Psoas muscle (tissue), 8 donors: Measurements from ENCODE around the gene UNC5B. TPM values are rescaled to one million over a fixed set of nuclear protein-coding genes. Genes with fewer than 3 reads are reported as not detected.
A peak's percentile ranks its signal among the peaks of the same experiment; 100 is the strongest.

Experiments used
- ATAC-seq, 4 donors: fragments of 200-7000 bp; cut with Tn5 transposase; one replicate each; pipeline ENCODE4 v1.9.1; 2020; ENCODE audit warnings: moderate library complexity in 3 of 4, mild to moderate bottlenecking in 2 of 4
- DNase-seq, 2 donors: peaks; one replicate each; pipeline ENCODE4 v3.0.0-alpha.2; 2020
- H3K27ac ChIP-seq: fragments of 200-600 bp; one replicate; pipeline ENCODE4 v1.8.0; 2022
- H3K27me3 ChIP-seq, 3 donors: fragments of 200-600 bp in 1 of 3; one replicate each; pipeline versions ENCODE4 v1.6.1 to v1.8.0; 2013 to 2022; ENCODE audit warnings: low read length in 2 of 3, mild to moderate bottlenecking in 2 of 3, moderate library complexity in 1 of 3; ENCODE audit not compliant: insufficient read depth in 3 of 3
- H3K36me3 ChIP-seq, 2 donors: fragments of 200-600 bp in 1 of 2; one replicate each; pipeline versions ENCODE4 v1.6.1 to v1.8.0; 2013 to 2022; ENCODE audit warnings: low read depth in 1 of 2, mild to moderate bottlenecking in 1 of 2, moderate library complexity in 1 of 2; ENCODE audit not compliant: insufficient read depth in 1 of 2
- H3K4me1 ChIP-seq: fragments of 200-600 bp; one replicate; pipeline ENCODE4 v1.8.0; 2022
- H3K4me3 ChIP-seq: fragments of 200-600 bp; one replicate; pipeline ENCODE4 v1.8.0; 2022; ENCODE audit warnings: mild to moderate bottlenecking
- H3K9me3 ChIP-seq: fragments of 200-600 bp; one replicate; pipeline ENCODE4 v1.8.0; 2022
- WGBS, 3 donors: extraction: QIAGEN DNeasy Blood & Tissue Kit; methylation state at CpG; one replicate each; pipeline versions ENCODE4 v1.1.6 to v1.1.7; 2013; 5-methylcytosine and 5-hydroxymethylcytosine counted together
- intact Hi-C, 2 donors: fragments of 100-400 bp; cut with DNase I; formaldehyde crosslinking; loops; one replicate each; pipeline versions ENCODE4 v1.11.0 to v1.14.2; 2022
- polyA plus RNA-seq, 3 donors: library from polyadenylated mRNA; stranded (reverse); fragments of 200-250 nt; gene quantifications; one replicate each; pipeline ENCODE4 v1.2.3, GENCODE V29; 2013
- total RNA-seq, 4 donors: library from RNA; stranded (reverse); fragmentation: NEBNext Ultra II Directional in 2 of 4; extraction: Animal tissue kit (Norgen Biotek cat#: 25700) in 2 of 4; gene quantifications; one replicate each; pipeline versions ENCODE4 v1.2.1 to v1.2.4, GENCODE V29; 2021 to 2023
- TF ChIP-seq, protein P1 (sequence below): fragments of 200-600 bp; IDR thresholded peaks from one replicate; pipeline ENCODE4 v1.8.0; 2022; ENCODE audit warnings: antibody characterized with exemption
- donor health status: healthy with polysubstance abuse.
- donor health status: DM: no; HTN: no; CAD: no; lungs with moderate emphysema.
- donor health status: Bipolar disorder and iron deficiency.
- donor health status: healthy.
- donor health status: DM: yes; HTN: yes; CAD: no.
- donor health status: DM: no; HTN: no; CAD: no.
- donor health status: DM: no; HTN: no; CAD: no.
- donor health status: DM: yes; HTN: yes; CAD: no.

UNC5B gene
- total and polyA plus RNA-seq, 7 donors, result 0.65 to 5.7 (median 1.3) TPM

GRCh38 chr10:71266147-71266917 lies 54.0 kb downstream of the UNC5B start:
- H3K4me1 ChIP-seq, result peaks cover 61% of the 10 kb centered on the region
- TF ChIP-seq, protein P1, sequence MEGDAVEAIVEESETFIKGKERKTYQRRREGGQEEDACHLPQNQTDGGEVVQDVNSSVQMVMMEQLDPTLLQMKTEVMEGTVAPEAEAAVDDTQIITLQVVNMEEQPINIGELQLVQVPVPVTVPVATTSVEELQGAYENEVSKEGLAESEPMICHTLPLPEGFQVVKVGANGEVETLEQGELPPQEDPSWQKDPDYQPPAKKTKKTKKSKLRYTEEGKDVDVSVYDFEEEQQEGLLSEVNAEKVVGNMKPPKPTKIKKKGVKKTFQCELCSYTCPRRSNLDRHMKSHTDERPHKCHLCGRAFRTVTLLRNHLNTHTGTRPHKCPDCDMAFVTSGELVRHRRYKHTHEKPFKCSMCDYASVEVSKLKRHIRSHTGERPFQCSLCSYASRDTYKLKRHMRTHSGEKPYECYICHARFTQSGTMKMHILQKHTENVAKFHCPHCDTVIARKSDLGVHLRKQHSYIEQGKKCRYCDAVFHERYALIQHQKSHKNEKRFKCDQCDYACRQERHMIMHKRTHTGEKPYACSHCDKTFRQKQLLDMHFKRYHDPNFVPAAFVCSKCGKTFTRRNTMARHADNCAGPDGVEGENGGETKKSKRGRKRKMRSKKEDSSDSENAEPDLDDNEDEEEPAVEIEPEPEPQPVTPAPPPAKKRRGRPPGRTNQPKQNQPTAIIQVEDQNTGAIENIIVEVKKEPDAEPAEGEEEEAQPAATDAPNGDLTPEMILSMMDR, result no peak
- DNase-seq (peak; percentile 74 to 86), ATAC-seq (peak; percentile 41 to 62 (median 50))
- no peaks in the 10 kb centered on the region for H3K27me3 ChIP-seq
- intact Hi-C loops, result loop anchor here (2.0 to 5.0 kb wide), 2 partner anchors 54 to 56 kb away; partner anchors contain the start of gene UNC5B (in 1 of the 2)
- H3K36me3 ChIP-seq, result no peaks in the 10 kb centered on the region
- no peaks in the 10 kb centered on the region for H3K9me3 ChIP-seq
- no peak overlapping the region for H3K4me3 ChIP-seq
- WGBS, 3 donors, result 35 to 57% (median 36%) methylated on average over 18 of the region's 18 CpGs
- no peak overlapping the region for H3K27ac ChIP-seq

DNA sequence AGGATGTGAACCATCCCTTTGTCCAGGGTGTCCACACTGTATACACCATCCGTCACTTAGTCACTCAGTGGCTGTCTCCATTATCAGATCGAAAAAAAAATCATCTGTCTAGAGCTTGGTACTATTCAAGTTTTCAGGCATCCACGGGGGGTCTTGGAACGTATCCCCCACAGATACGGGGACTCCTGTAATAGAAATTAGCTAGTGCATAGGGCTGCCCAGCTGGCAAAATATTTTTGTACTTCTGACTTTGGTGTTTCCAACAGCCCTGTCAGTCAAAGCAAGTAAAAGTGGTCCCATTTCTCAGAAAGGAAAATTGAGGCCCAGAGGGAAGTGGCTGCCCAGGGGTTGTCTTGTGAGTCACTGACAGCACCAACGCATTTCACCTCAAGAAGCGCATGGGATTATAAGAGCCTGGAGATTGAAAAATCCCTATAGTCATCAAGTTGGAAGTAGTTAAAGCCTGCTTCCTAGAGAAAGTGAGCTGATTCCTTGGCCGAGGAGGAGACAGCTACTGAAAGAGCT lies 54.6 kb downstream of the UNC5B start:
- TF ChIP-seq, protein P1, result no peak
- H3K36me3 ChIP-seq, result no peaks in the 10 kb centered on the region
- ATAC-seq (no peak), DNase-seq (no peak)
- intact Hi-C loops, result loop anchor here (2.0 to 5.0 kb wide), 2 partner anchors 55 to 56 kb away; partner anchors contain the start of gene UNC5B (in 1 of the 2)
- H3K4me1 ChIP-seq, result peaks cover 55% of the 10 kb centered on the region
- no peak overlapping the region for H3K4me3 ChIP-seq
- no peaks in the 10 kb centered on the region for H3K27me3 ChIP-seq
- H3K9me3 ChIP-seq, result no peaks in the 10 kb centered on the region
- WGBS, 3 donors, result 86 to 95% (median 91%) methylated on average over 8 of the region's 8 CpGs
- H3K27ac ChIP-seq, result no peak overlapping the region

DNA sequence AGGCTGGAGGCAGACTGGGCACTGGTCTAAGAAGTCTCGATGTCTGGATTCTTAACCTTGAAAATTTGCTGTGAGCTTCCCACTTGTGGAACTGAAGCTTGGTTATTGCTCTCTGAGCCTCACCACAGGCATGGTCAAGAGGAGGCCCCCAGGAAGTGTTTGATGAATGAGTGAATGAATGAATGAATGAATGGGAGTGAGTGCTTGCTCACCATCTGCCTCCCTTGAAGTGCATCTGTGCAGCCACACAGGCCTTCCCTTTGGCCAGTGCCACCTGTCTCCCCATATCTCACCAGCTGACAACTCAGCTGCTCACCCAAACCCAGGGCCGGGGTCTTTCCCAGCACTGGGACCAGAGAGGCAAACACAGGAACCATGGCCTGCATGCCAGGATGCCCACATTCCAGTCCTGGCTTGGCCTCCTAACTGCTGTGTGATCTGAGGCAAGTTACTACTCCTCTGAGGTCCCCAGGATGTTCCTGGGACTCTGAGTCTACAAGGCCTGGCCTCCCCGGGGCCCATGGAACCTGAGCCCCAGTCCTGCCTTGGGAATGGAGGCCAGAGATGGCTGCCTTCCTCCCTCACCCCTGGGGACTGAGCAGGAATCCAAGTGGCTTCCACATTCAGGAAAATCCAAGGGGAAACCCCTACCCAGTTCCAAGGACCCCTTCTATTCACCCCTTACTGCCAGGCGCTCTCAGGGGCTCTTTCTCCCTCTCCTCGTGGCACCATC lies 55.3 kb downstream of the UNC5B start:
- intact Hi-C loops, result loop anchor here (2.0 to 5.0 kb wide), 2 partner anchors 55 to 57 kb away; partner anchors contain the start of gene UNC5B (in 1 of the 2)
- TF ChIP-seq, protein P1, result no peak
- no peak for DNase-seq
- Histone ChIP-seq H3K4me1 (peaks cover 55% of the 10 kb centered on the region), H3K27ac (peak overlapping the region; percentile 61), H3K9me3 (no peaks in the 10 kb centered on the region), H3K4me3 (no peak overlapping the region), H3K36me3 (no peaks in the 10 kb centered on the region), H3K27me3 (no peaks in the 10 kb centered on the region)
- WGBS, 3 donors, result 76 to 98% (median 83%) methylated on average over 5 of the region's 5 CpGs
- ATAC-seq, result no peak

DNA sequence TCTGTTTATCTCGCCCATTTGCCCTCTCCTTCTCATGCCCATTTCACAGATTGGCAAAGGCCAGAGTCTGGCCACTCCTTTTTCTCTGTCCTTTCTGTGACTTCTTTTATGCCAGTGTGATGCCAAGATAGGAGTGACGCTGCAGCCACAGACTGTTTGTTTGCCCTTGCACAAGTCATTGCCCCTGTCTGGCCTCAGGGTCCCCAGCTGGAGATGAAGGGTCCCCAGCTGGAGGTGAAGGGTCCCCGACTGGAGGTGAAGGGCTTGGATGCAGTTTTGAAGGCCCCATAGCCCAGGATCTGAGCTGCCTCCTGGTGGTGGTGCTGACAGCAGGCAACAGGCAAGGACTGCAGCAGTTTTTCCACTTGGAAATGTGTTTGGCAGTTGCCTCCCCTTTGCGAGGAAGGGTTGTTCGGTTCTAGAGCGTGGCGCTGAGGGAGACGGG lies 55.9 kb downstream of the UNC5B start:
- Histone ChIP-seq H3K27me3 (no peaks in the 10 kb centered on the region), H3K4me1 (peaks cover 49% of the 10 kb centered on the region), H3K4me3 (no peak overlapping the region), H3K36me3 (no peaks in the 10 kb centered on the region), H3K9me3 (no peaks in the 10 kb centered on the region), H3K27ac (peak overlapping the region; percentile 61)
- ATAC-seq (peak; percentile 21 to 38 (median 30)), DNase-seq (no peak)
- intact Hi-C loops, result loop anchor here in 1 of 2 donors (5.0 kb wide), 1 partner anchor 56 kb away; the partner anchor contains the start of gene UNC5B
- 34 to 40% (median 36%) methylated on average over 8 of the region's 8 CpGs for WGBS, 3 donors
- TF ChIP-seq, protein P1, result peak; percentile 28
